HG02885 (cell line): ENCODE data around the gene BAG5.

Source experiments
- ATAC-seq: cut with Tn5 transposase; IDR thresholded peaks from one replicate; pipeline ENCODE4 v1.9.1; 2021; ENCODE audit warnings: mild to moderate bottlenecking; ENCODE audit not compliant: unreplicated experiment, poor library complexity

Gene BAG5

GRCh38 chr14:103535891-103536565, 26.4 kb downstream of the BAG5 start:
- ATAC-seq = no peak

GRCh38 chr14:103535081-103535890, 27.2 kb downstream of the BAG5 start:
- ATAC-seq = no peak

DNA sequence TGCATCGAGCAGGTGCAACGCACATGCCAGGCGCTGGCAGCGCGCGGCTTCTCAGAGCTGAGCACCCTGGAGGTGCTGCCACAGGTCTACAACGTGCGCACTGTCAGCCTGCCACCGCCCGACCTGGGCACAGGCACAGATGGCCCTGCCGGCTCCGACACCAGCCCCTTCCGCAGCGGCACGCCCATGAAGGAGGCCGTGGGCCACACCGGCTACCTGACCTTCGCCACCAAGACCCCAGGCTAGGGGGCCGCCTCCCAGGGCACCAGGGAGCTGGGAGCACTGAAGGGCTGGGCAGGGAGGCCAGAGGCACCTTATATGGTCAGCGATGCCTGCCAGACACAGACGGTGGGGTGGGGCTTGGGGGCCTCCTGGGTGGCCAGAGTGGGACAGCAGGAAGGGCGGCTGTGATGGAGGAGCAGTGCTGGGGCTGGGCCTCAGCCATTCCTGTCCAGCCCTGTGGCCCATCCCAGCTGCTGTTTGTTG, 27.8 kb downstream of the BAG5 start:
- ATAC-seq = no peak

GRCh38 chr14:103533999-103534575, 28.4 kb downstream of the BAG5 start:
- no peak for ATAC-seq

- no peak for ATAC-seq
Measured at GRCh38 chr14:103533137-103533998, 29.1 kb downstream of the BAG5 start.

DNA sequence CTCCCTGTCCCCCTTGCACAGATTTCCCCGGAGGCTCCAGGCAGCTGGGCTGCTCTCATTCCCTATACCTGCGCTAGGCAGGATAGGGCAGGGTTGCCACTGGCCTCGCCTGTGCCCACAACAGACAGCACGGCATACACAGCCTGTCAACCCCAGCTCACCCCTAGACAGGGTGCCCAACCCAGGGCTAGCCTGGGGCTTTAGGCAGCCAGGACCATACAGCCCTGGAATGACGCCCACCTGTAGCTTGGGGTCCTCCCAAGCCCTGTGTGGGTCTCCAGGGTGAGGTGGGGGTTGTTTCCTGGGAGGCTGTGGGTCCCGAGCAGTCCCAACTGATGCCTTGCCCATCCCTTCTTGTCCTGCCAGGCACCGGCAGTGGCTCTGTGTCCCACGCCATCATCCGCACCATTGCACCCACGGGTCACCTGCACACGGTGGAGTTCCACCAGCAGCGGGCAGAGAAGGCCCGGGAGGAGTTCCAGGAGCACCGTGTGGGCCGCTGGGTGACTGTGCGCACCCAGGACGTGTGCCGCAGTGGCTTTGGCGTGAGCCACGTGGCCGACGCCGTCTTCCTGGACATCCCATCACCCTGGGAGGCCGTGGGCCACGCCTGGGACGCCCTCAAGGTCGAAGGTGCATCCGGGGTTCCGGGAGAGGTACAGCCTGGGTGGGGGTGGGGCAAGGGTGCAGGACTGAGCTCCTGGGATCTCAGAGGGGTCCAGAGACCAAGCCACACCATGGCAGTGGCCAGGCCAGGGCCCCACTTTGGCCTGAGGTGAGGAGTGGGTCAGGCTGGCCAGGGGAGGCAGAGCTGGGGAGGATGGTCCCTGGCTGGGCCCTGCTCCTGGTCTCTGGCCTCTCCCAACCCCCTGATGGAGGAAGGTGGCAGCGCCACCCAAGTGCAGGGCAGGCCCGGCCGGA, 30.0 kb downstream of the BAG5 start:
- ATAC-seq = no peak

- ATAC-seq = no peak
Measured at GRCh38 chr14:103531421-103532215, 30.8 kb downstream of the BAG5 start.

GRCh38 chr14:103530831-103531230, 31.6 kb downstream of the BAG5 start:
- ATAC-seq = no peak

DNA sequence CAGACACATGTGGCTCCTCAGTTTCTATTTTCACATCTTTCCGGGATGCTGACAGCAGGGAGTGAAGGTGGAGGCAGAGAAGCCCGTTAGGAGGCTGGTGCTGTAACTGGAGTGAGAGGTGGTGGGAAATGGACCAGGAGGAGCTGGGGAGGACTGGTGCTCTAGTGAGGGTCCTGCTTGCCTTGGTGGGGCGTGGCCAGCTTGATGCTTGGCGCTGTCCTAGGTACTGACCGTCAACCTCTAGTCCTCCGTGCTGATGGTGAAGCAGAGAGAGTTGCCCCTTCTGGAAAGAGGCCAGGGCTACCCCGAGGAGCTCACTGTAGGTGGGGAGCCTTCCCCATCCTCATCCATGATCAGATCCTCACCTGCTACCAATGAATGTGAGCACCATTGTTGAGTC, 32.1 kb downstream of the BAG5 start:
- ATAC-seq = no peak

DNA sequence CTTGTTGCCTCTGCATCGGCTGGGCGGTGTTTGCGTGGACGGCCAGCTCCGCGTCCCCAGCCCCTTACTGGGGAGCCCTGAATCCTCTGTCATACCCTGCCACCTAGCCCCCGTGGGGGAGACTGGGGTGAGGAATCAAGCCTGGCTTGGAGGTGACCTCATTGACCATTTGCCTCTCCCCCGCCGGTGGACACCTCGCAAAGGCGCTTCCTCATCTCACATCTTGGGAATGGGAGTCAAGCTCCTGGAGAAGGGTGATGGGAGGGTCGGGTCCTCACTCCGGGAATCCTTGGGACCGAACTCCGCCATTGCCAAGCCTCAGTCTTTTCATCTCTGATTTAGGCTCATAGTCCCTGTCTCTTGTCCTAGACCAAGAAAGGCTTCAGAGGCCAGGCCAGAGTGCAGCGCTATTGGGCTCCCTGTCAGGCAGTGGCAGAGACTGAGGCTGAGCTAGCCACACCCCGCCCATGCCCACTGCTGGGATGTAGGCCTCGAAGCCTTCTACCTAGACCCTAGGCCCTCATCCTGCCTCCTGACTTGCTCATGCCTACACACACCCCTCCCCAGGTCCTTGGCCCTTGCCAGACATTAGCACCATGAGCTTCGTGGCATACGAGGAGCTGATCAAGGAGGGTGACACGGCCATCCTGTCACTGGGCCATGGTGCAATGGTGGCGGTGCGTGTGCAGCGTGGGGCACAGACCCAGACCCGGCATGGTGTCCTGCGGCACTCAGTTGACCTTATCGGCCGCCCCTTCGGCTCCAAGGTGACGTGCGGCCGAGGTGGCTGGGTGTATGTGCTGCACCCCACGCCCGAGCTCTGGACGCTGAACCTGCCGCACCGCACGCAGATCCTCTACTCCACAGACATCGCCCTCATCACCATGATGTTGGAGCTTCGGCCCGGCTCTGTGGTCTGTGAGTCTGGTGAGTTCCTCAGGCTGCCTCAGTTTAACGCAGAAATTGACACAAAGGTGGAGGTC, 32.8 kb downstream of the BAG5 start:
- ATAC-seq = no peak

DNA sequence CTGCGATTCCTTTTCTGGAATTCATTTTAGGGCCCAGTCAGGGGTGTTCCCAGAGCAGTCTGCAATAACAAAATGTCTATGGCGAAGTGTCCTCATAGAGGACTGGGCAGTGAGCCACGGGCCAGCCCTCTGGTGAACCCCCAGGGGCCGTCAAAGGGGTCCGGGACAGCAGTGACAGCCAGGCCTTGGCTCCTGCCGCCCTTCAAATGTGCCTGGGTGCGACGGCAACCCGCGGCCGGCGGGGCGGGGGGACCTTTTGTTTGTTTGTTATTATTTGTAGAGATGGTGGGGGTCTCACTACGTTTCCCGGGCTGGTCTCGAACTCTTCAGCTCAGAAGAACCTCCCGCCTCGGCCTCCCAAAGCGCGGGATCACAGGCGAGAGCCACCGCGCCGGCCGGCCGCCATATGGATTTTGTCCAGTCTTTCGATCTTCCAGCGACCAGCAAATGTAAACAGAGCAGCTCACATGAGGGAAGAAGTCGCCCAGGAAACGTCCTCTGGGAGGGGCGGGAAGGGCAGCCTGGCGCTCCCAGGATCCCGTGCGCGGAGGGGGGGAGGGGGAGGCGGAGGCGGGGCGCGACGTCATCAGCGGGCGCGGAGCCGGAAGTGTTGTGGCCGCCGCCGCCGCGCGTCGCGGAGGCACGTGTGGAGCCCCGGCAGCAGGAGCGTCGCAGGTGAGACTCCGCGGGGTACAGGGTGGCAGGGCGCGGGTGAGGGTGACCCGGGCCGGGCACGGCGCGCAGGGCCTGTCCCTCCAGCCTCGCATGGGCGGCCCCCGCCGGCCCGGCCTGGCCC, 33.7 kb downstream of the BAG5 start, which contains the start of gene TRMT61A:
TSS of gene TRMT61A (plus strand) at position 610 of the 796 bp plus-strand sequence. CDS start 783 bp downstream, outside the sequence.
- peak; percentile 62 for ATAC-seq

DNA sequence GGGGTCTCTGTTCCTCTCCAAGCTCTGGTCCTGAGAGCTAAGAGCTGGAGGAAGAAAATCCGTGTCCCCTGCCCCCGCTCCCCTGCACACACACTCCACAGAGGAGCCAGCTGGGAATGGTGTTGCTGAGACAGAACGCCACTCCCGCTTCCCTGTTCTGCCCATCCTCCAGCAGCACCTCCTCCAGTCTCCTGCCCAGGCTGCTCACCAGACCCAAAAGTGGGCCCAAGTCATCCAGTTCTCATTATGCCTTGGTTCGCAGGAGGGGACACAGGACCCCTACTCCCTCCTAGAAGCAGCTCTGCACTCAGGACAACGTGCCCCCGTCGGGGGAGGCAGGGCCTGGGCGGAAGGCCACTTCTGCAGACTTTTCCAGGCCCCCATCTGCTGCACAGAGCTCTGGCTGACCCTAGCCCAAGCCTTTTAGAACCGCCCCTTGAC, 34.3 kb downstream of the BAG5 start:
- no peak for ATAC-seq

DNA sequence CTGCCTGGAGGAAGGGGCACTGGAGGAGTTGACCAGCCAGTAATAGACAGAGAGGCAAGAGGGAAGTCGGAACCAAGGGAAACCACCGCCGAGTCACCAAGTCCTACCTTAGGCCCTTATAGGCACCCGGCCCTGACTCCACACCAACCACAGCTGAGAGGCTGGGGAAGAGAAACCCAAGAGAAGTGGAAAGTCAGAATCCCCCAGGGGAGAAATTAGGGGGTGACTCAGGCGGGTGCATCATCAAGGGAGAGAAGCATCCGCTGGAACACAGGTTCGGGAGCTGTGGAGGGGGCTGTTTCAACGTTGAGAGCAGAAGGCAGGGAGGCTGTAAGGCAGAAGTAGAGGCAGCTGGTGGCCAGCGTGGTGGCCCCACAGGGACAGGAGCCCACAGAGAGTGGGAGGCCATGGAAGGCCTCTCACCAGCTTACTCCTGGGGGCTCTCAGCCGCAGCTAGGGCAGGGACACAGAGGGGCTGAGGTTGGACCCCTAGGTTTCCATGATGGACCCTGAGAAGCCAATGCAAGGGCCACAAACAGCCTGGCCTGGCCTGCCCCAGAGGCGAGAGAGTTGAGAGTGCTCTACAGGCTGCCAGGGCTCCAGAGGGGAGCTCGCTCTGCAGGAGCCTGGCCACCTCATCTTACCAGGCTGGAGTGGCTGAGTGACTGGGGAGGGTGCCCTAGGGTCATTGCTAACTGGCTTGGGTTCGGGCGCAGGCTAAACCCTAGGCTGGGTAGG, 34.9 kb downstream of the BAG5 start:
- ATAC-seq = peak; percentile 53

DNA sequence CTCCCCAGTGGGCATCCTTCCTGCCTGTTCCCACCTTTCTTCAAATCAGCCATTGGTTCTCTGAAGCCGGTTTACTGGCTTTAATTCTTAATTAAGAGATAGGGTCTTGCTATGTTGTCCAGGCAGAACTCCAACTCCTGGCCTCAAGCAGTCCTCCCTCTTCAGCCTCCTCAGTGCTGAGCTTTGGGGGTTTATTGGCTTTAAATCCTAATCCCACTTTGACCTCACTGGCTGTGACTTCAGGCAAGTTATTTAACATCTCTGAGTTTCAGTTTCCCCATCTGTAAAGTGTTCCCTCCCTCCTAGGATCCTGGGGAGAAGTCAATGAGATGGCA, 35.6 kb downstream of the BAG5 start:
- no peak for ATAC-seq

GRCh38 chr14:103526247-103526913, 36.1 kb downstream of the BAG5 start:
- ATAC-seq = no peak
